Neural crest cell (in vitro differentiated cells): ENCODE data around the gene CRTC1. TPM values are rescaled to one million over a fixed set of nuclear protein-coding genes. Genes with fewer than 3 reads are reported as not detected.

ENCODE experiments used
- DNase-seq: peaks from one replicate; pipeline ENCODE4 v3.0.0; 2021; ENCODE audit warnings: low read depth, mixed read lengths, low spot score
- H3K27ac Mint-ChIP-seq: one replicate; pipeline ENCODE4 v1.8.0; 2021; ENCODE audit warnings: mild to moderate bottlenecking, mixed read lengths; ENCODE audit not compliant: unreplicated experiment
- H3K27me3 Mint-ChIP-seq: 2 replicates; pipeline ENCODE4 v1.8.0; 2021; ENCODE audit warnings: low read depth, mild to moderate bottlenecking, mixed read lengths
- H3K36me3 Mint-ChIP-seq: 2 replicates; pipeline ENCODE4 v1.8.0; 2021; ENCODE audit warnings: low read depth, mild to moderate bottlenecking, mixed read lengths
- H3K4me1 Mint-ChIP-seq: 2 replicates; pipeline ENCODE4 v1.8.0; 2021; ENCODE audit warnings: mixed read lengths
- H3K4me3 Mint-ChIP-seq: one replicate; pipeline ENCODE4 v1.8.0; 2021; ENCODE audit warnings: mild to moderate bottlenecking, mixed read lengths
- H3K9me3 Mint-ChIP-seq: 2 replicates; pipeline ENCODE4 v1.8.0; 2021; ENCODE audit warnings: mixed read lengths
- total RNA-seq: library from RNA; stranded (reverse); gene quantifications from 2 replicates; pipeline ENCODE4 v1.2.1, GENCODE V29; 2021
- TF ChIP-seq, protein P1 (sequence below): fragments of 200-600 bp; sonication (generic); conservative IDR thresholded peaks from 2 replicates; pipeline ENCODE4 v1.5.0; 2021; ENCODE audit warnings: antibody characterized with exemption, mild to moderate bottlenecking

CRTC1 gene
- total RNA-seq, 1 donor from 2014 or later, result 24.1 TPM

- Mint-ChIP-seq H3K4me3 (no peak overlapping the region), H3K9me3 (no peaks in the 10 kb centered on the region), H3K27ac (no peak overlapping the region), H3K4me1 (peaks cover 9% of the 10 kb centered on the region), H3K36me3 (no peaks in the 10 kb centered on the region), H3K27me3 (no peaks in the 10 kb centered on the region)
- DNase-seq, result no peak
- TF ChIP-seq, protein P1, sequence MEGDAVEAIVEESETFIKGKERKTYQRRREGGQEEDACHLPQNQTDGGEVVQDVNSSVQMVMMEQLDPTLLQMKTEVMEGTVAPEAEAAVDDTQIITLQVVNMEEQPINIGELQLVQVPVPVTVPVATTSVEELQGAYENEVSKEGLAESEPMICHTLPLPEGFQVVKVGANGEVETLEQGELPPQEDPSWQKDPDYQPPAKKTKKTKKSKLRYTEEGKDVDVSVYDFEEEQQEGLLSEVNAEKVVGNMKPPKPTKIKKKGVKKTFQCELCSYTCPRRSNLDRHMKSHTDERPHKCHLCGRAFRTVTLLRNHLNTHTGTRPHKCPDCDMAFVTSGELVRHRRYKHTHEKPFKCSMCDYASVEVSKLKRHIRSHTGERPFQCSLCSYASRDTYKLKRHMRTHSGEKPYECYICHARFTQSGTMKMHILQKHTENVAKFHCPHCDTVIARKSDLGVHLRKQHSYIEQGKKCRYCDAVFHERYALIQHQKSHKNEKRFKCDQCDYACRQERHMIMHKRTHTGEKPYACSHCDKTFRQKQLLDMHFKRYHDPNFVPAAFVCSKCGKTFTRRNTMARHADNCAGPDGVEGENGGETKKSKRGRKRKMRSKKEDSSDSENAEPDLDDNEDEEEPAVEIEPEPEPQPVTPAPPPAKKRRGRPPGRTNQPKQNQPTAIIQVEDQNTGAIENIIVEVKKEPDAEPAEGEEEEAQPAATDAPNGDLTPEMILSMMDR, result no peak
Measured at GRCh38 chr19:18708452-18709231, 25.2 kb downstream of the CRTC1 start.

- Mint-ChIP-seq H3K27ac (no peak overlapping the region), H3K27me3 (no peaks in the 10 kb centered on the region), H3K36me3 (no peaks in the 10 kb centered on the region), H3K4me1 (peaks cover 9% of the 10 kb centered on the region), H3K9me3 (no peaks in the 10 kb centered on the region), H3K4me3 (no peak overlapping the region)
- DNase-seq, result no peak
- TF ChIP-seq, protein P1, result no peak
Measured at GRCh38 chr19:18709546-18709945, 26.1 kb downstream of the CRTC1 start.

DNA sequence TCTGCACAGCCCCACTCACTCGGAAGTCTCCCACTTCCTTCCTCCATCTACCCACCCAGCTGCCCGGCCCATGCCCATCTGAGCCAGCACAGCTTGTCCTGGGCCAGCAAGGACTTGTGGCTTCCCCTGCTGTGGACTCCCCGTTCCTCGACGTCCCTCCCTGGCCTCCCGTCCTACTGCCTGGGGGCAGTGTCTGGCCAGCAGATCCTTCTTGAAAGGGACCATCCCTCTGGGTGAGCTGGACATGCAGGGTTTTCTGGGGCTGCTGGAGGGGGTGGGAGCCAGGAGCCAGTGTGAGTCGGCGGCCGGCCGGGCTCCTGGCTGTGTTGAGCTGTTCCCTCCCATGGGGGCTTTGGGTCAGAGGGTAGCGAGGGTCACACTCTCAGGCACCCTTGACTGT lies 26.7 kb downstream of the CRTC1 start:
- Mint-ChIP-seq H3K4me3 (no peak overlapping the region), H3K27ac (no peak overlapping the region), H3K9me3 (no peaks in the 10 kb centered on the region), H3K27me3 (no peaks in the 10 kb centered on the region), H3K36me3 (no peaks in the 10 kb centered on the region), H3K4me1 (peaks cover 9% of the 10 kb centered on the region)
- TF ChIP-seq, protein P1, result no peak
- DNase-seq, result no peak

- Mint-ChIP-seq H3K4me3 (no peak overlapping the region), H3K27me3 (no peaks in the 10 kb centered on the region), H3K4me1 (peaks cover 9% of the 10 kb centered on the region), H3K36me3 (no peaks in the 10 kb centered on the region), H3K27ac (peak overlapping the region; percentile 19), H3K9me3 (no peaks in the 10 kb centered on the region)
- no peak for DNase-seq
- TF ChIP-seq, protein P1, result no peak
Measured at GRCh38 chr19:18710996-18711751, 27.7 kb downstream of the CRTC1 start.

DNA sequence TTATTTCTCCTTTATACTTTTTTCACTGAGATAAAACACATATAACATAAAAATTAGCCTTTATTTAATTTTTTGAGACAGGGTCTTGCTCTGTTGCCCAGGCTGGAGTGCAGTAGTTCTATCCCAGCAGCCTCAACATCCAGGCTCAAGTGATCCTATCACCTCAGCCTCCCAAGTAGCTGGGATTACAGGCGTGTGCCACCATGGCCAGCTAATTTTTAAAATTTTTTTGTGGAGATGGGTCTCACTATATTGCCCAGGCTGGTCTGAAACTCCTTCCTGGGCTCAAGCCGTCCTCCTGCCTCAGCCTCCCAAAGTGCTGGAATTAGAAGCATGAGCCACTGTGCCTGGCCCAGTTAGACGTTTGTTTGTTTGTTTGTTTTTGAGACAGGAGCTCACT lies 28.4 kb downstream of the CRTC1 start:
- TF ChIP-seq, protein P1, result no peak
- peaks cover 2% of the 10 kb centered on the region for H3K36me3 Mint-ChIP-seq
- H3K4me3 Mint-ChIP-seq, result no peak overlapping the region
- peaks cover 14% of the 10 kb centered on the region for H3K4me1 Mint-ChIP-seq
- H3K9me3 Mint-ChIP-seq, result no peaks in the 10 kb centered on the region
- H3K27me3 Mint-ChIP-seq, result no peaks in the 10 kb centered on the region
- DNase-seq, result no peak
- no peak overlapping the region for H3K27ac Mint-ChIP-seq
